ENCODE results near the gene INPP5E. TPM values are rescaled to one million over a fixed set of nuclear protein-coding genes. Genes with fewer than 3 reads are reported as not detected.

Gene INPP5E
- total RNA-seq, 1 experiment from 2014 or later, result 18.2 TPM

- Histone ChIP-seq H3K27me3 (ENCODE audit: insufficient read depth, low read depth) (no peaks in the 10 kb centered on the region), H3K79me2 (ENCODE audit: low read depth) (peaks cover 18% of the 10 kb centered on the region; the same call in 1 of the 2 replicates), H3K27ac (no peak overlapping the region), H3K9me2 (ENCODE audit: insufficient read depth) (no peaks in the 10 kb centered on the region), H3K36me3 (ENCODE audit: low read depth) (no peaks in the 10 kb centered on the region; the same call in 1 of the 2 replicates), H3K4me1 (replicated peaks; ENCODE audit: insufficient read depth) (peaks cover 10% of the 10 kb centered on the region), H3K4me2 (no peak overlapping the region), H4K20me1 (ENCODE audit: insufficient read depth) (peaks cover 16% of the 10 kb centered on the region), H3K9me3 (ENCODE audit: insufficient read depth, low read depth) (no peaks in the 10 kb centered on the region), H3F3A (ENCODE audit: insufficient read depth, low read depth) (peaks cover 31% of the 10 kb centered on the region), H3K4me3 (no peak overlapping the region), H2AFZ (no peak overlapping the region)
- intact Hi-C loops (cut with micrococcal nuclease; ENCODE audit: unreplicated experiment), result no loop called here
- no TSS peak for BruUV-seq (replicated peaks)
- CTCF ChIA-PET, result no interaction called here
- TF ChIP-seq EZH2 (IDR thresholded peaks at IDR 0.05; ENCODE audit: low read depth) (no peak), CTCF (conservative IDR thresholded peaks at IDR 0.05) (no peak)
- no peak for DNase-seq
- POLR2A ChIA-PET (ENCODE audit: unreplicated experiment), result no interaction called here
Observed at GRCh38 chr9:136442265-136442664, 2.6 kb upstream of the INPP5E start.

- no peaks in the 10 kb centered on the region; the same call in 1 of the 2 replicates for H3K36me3 ChIP-seq (ENCODE audit: low read depth)
Observed at GRCh38 chr9:136441681-136442245, 2.1 kb upstream of the INPP5E start.

GRCh38 chr9:136441191-136441680, 1.6 kb upstream of the INPP5E start:
- no peak overlapping the region for H3K4me2 ChIP-seq
- ChIA-PET POLR2A (ENCODE audit: unreplicated experiment) (no interaction called here), CTCF (no interaction called here)
- DNase-seq, result no peak
- no peak overlapping the region for H3K27ac ChIP-seq
- H3K79me2 ChIP-seq (ENCODE audit: low read depth), result peaks cover 20% of the 10 kb centered on the region; the same call in 1 of the 2 replicates
- H2AFZ ChIP-seq, result no peak overlapping the region
- H3K4me1 ChIP-seq (replicated peaks; ENCODE audit: insufficient read depth), result peaks cover 10% of the 10 kb centered on the region
- H3K9me3 ChIP-seq (ENCODE audit: insufficient read depth, low read depth), result no peaks in the 10 kb centered on the region
- TF ChIP-seq CTCF (conservative IDR thresholded peaks at IDR 0.05) (no peak), EZH2 (IDR thresholded peaks at IDR 0.05; ENCODE audit: low read depth) (no peak)
- peaks cover 26% of the 10 kb centered on the region for H4K20me1 ChIP-seq (ENCODE audit: insufficient read depth)
- H3K9me2 ChIP-seq (ENCODE audit: insufficient read depth), result no peaks in the 10 kb centered on the region
- no peaks in the 10 kb centered on the region for H3K36me3 ChIP-seq (ENCODE audit: low read depth)
- BruUV-seq (replicated peaks), result no TSS peak
- no peaks in the 10 kb centered on the region for H3K27me3 ChIP-seq (ENCODE audit: insufficient read depth, low read depth)
- intact Hi-C loops (cut with micrococcal nuclease; ENCODE audit: unreplicated experiment), result no loop called here
- H3F3A ChIP-seq (ENCODE audit: insufficient read depth, low read depth), result peaks cover 31% of the 10 kb centered on the region
- H3K4me3 ChIP-seq, result no peak overlapping the region

More at GRCh38 chr9:136441681-136442245, 2.1 kb upstream of the INPP5E start:
- CTCF ChIA-PET, result no interaction called here
- Histone ChIP-seq H3F3A (ENCODE audit: insufficient read depth, low read depth) (peaks cover 31% of the 10 kb centered on the region), H3K4me1 (replicated peaks; ENCODE audit: insufficient read depth) (peaks cover 10% of the 10 kb centered on the region), H4K20me1 (ENCODE audit: insufficient read depth) (peaks cover 21% of the 10 kb centered on the region), H3K9me3 (ENCODE audit: insufficient read depth, low read depth) (no peaks in the 10 kb centered on the region), H3K4me3 (no peak overlapping the region), H3K27me3 (ENCODE audit: insufficient read depth, low read depth) (no peaks in the 10 kb centered on the region), H2AFZ (no peak overlapping the region), H3K4me2 (no peak overlapping the region), H3K79me2 (ENCODE audit: low read depth) (peaks cover 18% of the 10 kb centered on the region; the same call in 1 of the 2 replicates), H3K9me2 (ENCODE audit: insufficient read depth) (no peaks in the 10 kb centered on the region), H3K27ac (no peak overlapping the region)
- TF ChIP-seq CTCF (conservative IDR thresholded peaks at IDR 0.05), result no peak
- no peak for TF ChIP-seq EZH2 (IDR thresholded peaks at IDR 0.05; ENCODE audit: low read depth)
- no TSS peak for BruUV-seq (replicated peaks)
- intact Hi-C loops (cut with micrococcal nuclease; ENCODE audit: unreplicated experiment), result no loop called here
- DNase-seq, result no peak
- POLR2A ChIA-PET (ENCODE audit: unreplicated experiment), result no interaction called here

All from PC-9 (cell line).